Measurements from ENCODE around the gene PIWIL4.
"Not testable (repeated sequence)": the region's sequence is repeated elsewhere in the genome, so short reads cannot be mapped to it uniquely, and the experiment has no call there.

PIWIL4 gene

GRCh38 chr11:94555752-94556329 is 11.3 kb upstream of the PIWIL4 start:
- H3K9ac ChIP-seq (ENCODE audit: low read depth, low read length); H3K4me1 ChIP-seq (ENCODE audit: control insufficient read depth, insufficient read depth, low read length); H3K36me3 ChIP-seq (ENCODE audit: control insufficient read depth, insufficient read depth, low read length); H3K27me3 ChIP-seq (ENCODE audit: control insufficient read depth, insufficient read depth, low read length); H3K9me3 ChIP-seq (ENCODE audit: control insufficient read depth, insufficient read depth, low read length); H3K4me3 ChIP-seq (ENCODE audit: low read depth, low read length): not testable (repeated sequence)

GRCh38 chr11:94557421-94557820 is 9.7 kb upstream of the PIWIL4 start:
- H3K4me3 ChIP-seq (ENCODE audit: low read depth, low read length) = no peak overlapping the region

GRCh38 chr11:94557992-94558391 is 9.2 kb upstream of the PIWIL4 start:
- Histone ChIP-seq H3K4me1 (ENCODE audit: control insufficient read depth, insufficient read depth, low read length) (no peaks in the 10 kb centered on the region), H3K9me3 (ENCODE audit: control insufficient read depth, insufficient read depth, low read length) (no peaks in the 10 kb centered on the region), H3K4me3 (ENCODE audit: low read depth, low read length) (no peak overlapping the region), H3K9ac (ENCODE audit: low read depth, low read length) (no peak overlapping the region), H3K27me3 (ENCODE audit: control insufficient read depth, insufficient read depth, low read length) (no peaks in the 10 kb centered on the region), H3K36me3 (ENCODE audit: control insufficient read depth, insufficient read depth, low read length) (no peaks in the 10 kb centered on the region)

More at GRCh38 chr11:94557421-94557820, 9.7 kb upstream of the PIWIL4 start:
- H3K27me3 ChIP-seq (ENCODE audit: control insufficient read depth, insufficient read depth, low read length) = no peaks in the 10 kb centered on the region
- no peaks in the 10 kb centered on the region for H3K9me3 ChIP-seq (ENCODE audit: control insufficient read depth, insufficient read depth, low read length)
- H3K4me1 ChIP-seq (ENCODE audit: control insufficient read depth, insufficient read depth, low read length) = no peaks in the 10 kb centered on the region
- H3K36me3 ChIP-seq (ENCODE audit: control insufficient read depth, insufficient read depth, low read length) = no peaks in the 10 kb centered on the region
- H3K9ac ChIP-seq (ENCODE audit: low read depth, low read length) = no peak overlapping the region

GRCh38 chr11:94558468-94558867 is 8.7 kb upstream of the PIWIL4 start:
- no peaks in the 10 kb centered on the region for H3K27me3 ChIP-seq (ENCODE audit: control insufficient read depth, insufficient read depth, low read length)
- H3K4me3 ChIP-seq (ENCODE audit: low read depth, low read length) = no peak overlapping the region
- no peaks in the 10 kb centered on the region for H3K4me1 ChIP-seq (ENCODE audit: control insufficient read depth, insufficient read depth, low read length)
- H3K9ac ChIP-seq (ENCODE audit: low read depth, low read length) = no peak overlapping the region
- no peaks in the 10 kb centered on the region for H3K9me3 ChIP-seq (ENCODE audit: control insufficient read depth, insufficient read depth, low read length)
- no peaks in the 10 kb centered on the region for H3K36me3 ChIP-seq (ENCODE audit: control insufficient read depth, insufficient read depth, low read length)

GRCh38 chr11:94558932-94559331 is 8.2 kb upstream of the PIWIL4 start:
- Histone ChIP-seq H3K9ac (ENCODE audit: low read depth, low read length) (no peak overlapping the region), H3K27me3 (ENCODE audit: control insufficient read depth, insufficient read depth, low read length) (no peaks in the 10 kb centered on the region), H3K4me3 (ENCODE audit: low read depth, low read length) (no peak overlapping the region), H3K4me1 (ENCODE audit: control insufficient read depth, insufficient read depth, low read length) (peaks cover 3% of the 10 kb centered on the region), H3K36me3 (ENCODE audit: control insufficient read depth, insufficient read depth, low read length) (no peaks in the 10 kb centered on the region), H3K9me3 (ENCODE audit: control insufficient read depth, insufficient read depth, low read length) (no peaks in the 10 kb centered on the region)

- H3K27me3 ChIP-seq (ENCODE audit: control insufficient read depth, insufficient read depth, low read length) = no peaks in the 10 kb centered on the region
- H3K9ac ChIP-seq (ENCODE audit: low read depth, low read length) = no peak overlapping the region
- H3K4me1 ChIP-seq (ENCODE audit: control insufficient read depth, insufficient read depth, low read length) = peaks cover 3% of the 10 kb centered on the region
- H3K9me3 ChIP-seq (ENCODE audit: control insufficient read depth, insufficient read depth, low read length) = no peaks in the 10 kb centered on the region
- no peak overlapping the region for H3K4me3 ChIP-seq (ENCODE audit: low read depth, low read length)
- H3K36me3 ChIP-seq (ENCODE audit: control insufficient read depth, insufficient read depth, low read length) = no peaks in the 10 kb centered on the region
Observed at GRCh38 chr11:94559361-94559760, 7.8 kb upstream of the PIWIL4 start.

- no peak overlapping the region for H3K9ac ChIP-seq (ENCODE audit: low read depth, low read length)
- no peak overlapping the region for H3K4me3 ChIP-seq (ENCODE audit: low read depth, low read length)
- no peaks in the 10 kb centered on the region for H3K36me3 ChIP-seq (ENCODE audit: control insufficient read depth, insufficient read depth, low read length)
- peaks cover 3% of the 10 kb centered on the region for H3K4me1 ChIP-seq (ENCODE audit: control insufficient read depth, insufficient read depth, low read length)
- H3K27me3 ChIP-seq (ENCODE audit: control insufficient read depth, insufficient read depth, low read length) = no peaks in the 10 kb centered on the region
- H3K9me3 ChIP-seq (ENCODE audit: control insufficient read depth, insufficient read depth, low read length) = no peaks in the 10 kb centered on the region
Observed at GRCh38 chr11:94560834-94561233, 6.3 kb upstream of the PIWIL4 start.

GRCh38 chr11:94563176-94563847 is 3.9 kb upstream of the PIWIL4 start:
- no peaks in the 10 kb centered on the region for H3K27me3 ChIP-seq (ENCODE audit: control insufficient read depth, insufficient read depth, low read length)
- H3K4me1 ChIP-seq (ENCODE audit: control insufficient read depth, insufficient read depth, low read length) = peaks cover 3% of the 10 kb centered on the region
- no peaks in the 10 kb centered on the region for H3K36me3 ChIP-seq (ENCODE audit: control insufficient read depth, insufficient read depth, low read length)
- no peak overlapping the region for H3K9ac ChIP-seq (ENCODE audit: low read depth, low read length)
- H3K9me3 ChIP-seq (ENCODE audit: control insufficient read depth, insufficient read depth, low read length) = no peaks in the 10 kb centered on the region
- H3K4me3 ChIP-seq (ENCODE audit: low read depth, low read length) = no peak overlapping the region

- Histone ChIP-seq H3K9me3 (ENCODE audit: control insufficient read depth, insufficient read depth, low read length) (no peaks in the 10 kb centered on the region), H3K27me3 (ENCODE audit: control insufficient read depth, insufficient read depth, low read length) (no peaks in the 10 kb centered on the region), H3K4me3 (ENCODE audit: low read depth, low read length) (no peak overlapping the region), H3K4me1 (ENCODE audit: control insufficient read depth, insufficient read depth, low read length) (peaks cover 3% of the 10 kb centered on the region), H3K9ac (ENCODE audit: low read depth, low read length) (no peak overlapping the region), H3K36me3 (ENCODE audit: control insufficient read depth, insufficient read depth, low read length) (no peaks in the 10 kb centered on the region)
Observed at GRCh38 chr11:94563848-94564467, 3.2 kb upstream of the PIWIL4 start.

- no peak overlapping the region for H3K4me3 ChIP-seq (ENCODE audit: low read depth, low read length)
- H3K27me3 ChIP-seq (ENCODE audit: control insufficient read depth, insufficient read depth, low read length) = no peaks in the 10 kb centered on the region
- peaks cover 3% of the 10 kb centered on the region for H3K4me1 ChIP-seq (ENCODE audit: control insufficient read depth, insufficient read depth, low read length)
- no peak overlapping the region for H3K9ac ChIP-seq (ENCODE audit: low read depth, low read length)
- no peaks in the 10 kb centered on the region for H3K9me3 ChIP-seq (ENCODE audit: control insufficient read depth, insufficient read depth, low read length)
- no peaks in the 10 kb centered on the region for H3K36me3 ChIP-seq (ENCODE audit: control insufficient read depth, insufficient read depth, low read length)
Observed at GRCh38 chr11:94568200-94568599, 1.0 kb downstream of the PIWIL4 start.

GRCh38 chr11:94568717-94569116 is 1.5 kb downstream of the PIWIL4 start:
- Histone ChIP-seq H3K9ac (ENCODE audit: low read depth, low read length) (no peak overlapping the region), H3K36me3 (ENCODE audit: control insufficient read depth, insufficient read depth, low read length) (no peaks in the 10 kb centered on the region), H3K27me3 (ENCODE audit: control insufficient read depth, insufficient read depth, low read length) (no peaks in the 10 kb centered on the region), H3K4me1 (ENCODE audit: control insufficient read depth, insufficient read depth, low read length) (peaks cover 1% of the 10 kb centered on the region), H3K4me3 (ENCODE audit: low read depth, low read length) (no peak overlapping the region), H3K9me3 (ENCODE audit: control insufficient read depth, insufficient read depth, low read length) (no peaks in the 10 kb centered on the region)

GRCh38 chr11:94572975-94573374 is 5.8 kb downstream of the PIWIL4 start:
- H3K27me3 ChIP-seq (ENCODE audit: control insufficient read depth, insufficient read depth, low read length); H3K36me3 ChIP-seq (ENCODE audit: control insufficient read depth, insufficient read depth, low read length); H3K9ac ChIP-seq (ENCODE audit: low read depth, low read length); H3K4me1 ChIP-seq (ENCODE audit: control insufficient read depth, insufficient read depth, low read length); H3K4me3 ChIP-seq (ENCODE audit: low read depth, low read length); H3K9me3 ChIP-seq (ENCODE audit: control insufficient read depth, insufficient read depth, low read length): not testable (repeated sequence)

Measured in iPS-15b (cell line).